ENCODE results near the gene SLC12A7. TPM values are rescaled to one million over a fixed set of nuclear protein-coding genes. Genes with fewer than 3 reads are reported as not detected.
A peak's percentile ranks its signal among the peaks of the same experiment; 100 is the strongest.

SLC12A7 gene
- total and polyA plus RNA-seq, 10 donors: 8.6 to 120 (median 52.3) TPM

DNA sequence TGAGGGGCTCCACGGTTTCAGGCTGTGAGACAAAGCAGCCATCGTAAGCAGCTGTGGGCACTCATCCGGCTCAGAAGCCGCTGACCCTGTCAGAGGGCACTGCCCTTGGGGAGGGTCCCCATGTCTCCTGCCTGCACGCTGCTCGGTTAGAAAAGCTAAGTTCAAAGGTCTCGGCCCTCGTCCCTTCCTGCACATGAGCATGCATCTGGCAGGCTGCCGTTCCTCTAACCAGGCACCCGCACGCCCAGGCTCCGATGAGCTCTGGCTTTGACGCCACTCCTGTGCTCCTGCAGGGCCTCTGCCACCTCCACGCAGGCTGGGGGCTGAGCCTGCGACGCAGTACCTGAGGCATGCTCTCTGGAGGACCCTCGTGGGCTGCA, 52.0 kb downstream of the SLC12A7 start:
- 85 to 92% (median 89%) methylated on average over 13 to 17 of the region's 17 CpGs for WGBS, 5 donors
- no peaks in the 10 kb centered on the region for H3K4me1 ChIP-seq
- no peak for DNase-seq

DNA sequence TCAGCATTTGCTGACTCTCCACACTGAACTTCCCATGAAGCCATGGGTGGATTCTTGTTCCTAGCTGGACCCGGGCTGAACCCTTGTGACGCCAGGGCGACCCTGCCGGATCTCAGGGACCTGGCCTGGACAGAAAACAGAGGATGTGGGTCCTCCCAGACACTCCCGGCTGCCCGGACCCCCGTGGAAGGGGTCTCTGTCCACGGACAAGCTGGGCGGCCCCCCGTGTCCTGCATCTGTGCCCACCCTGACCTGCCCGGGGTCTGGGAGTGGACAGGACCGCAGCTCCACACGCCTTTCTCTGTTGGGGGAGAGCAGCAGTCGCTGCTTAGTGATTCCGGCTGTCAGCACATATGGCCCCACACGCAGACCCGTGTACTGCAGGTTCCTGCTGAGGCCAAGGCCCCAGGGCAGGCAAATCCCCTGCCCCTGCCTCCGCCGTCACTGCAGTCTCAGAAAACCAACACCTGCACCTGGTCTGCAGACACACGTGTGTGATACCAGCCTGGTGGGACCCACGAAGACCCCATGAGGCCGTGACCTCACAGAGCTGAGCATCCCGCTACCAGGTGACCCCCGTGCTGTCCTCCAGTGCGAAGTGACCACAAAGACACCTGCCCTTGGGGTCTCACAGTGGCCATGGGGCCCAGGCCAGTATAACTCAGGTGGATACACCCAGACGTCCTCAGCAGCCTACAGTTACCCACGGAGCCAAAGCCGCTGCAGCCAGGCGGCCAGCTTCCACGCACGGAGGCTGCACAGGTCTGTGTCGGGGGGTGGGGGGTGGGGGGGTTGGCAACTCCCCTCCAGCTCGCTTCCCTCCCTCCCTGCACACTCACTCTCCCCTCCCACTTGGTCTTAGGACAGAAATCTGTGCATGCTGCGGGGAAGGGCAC, 52.6 kb downstream of the SLC12A7 start:
- no peak for DNase-seq
- Histone ChIP-seq H3K4me1 (no peaks in the 10 kb centered on the region), H3K36me3 (peaks cover 0 to 97% (median 81%) of the 10 kb centered on the region in 6 donors), H3K27me3 (replicated peaks in 1 of 7) (no peaks in the 10 kb centered on the region), H3K4me3 (no peak overlapping the region), H3K9me3 (no peaks in the 10 kb centered on the region), H3K27ac (no peak overlapping the region)
- 83 to 94% (median 92%) methylated on average over 19 to 34 of the region's 34 CpGs for WGBS, 5 donors
- TF ChIP-seq POLR2A (IDR thresholded peaks at IDR 0.05) (no peak), POLR2AphosphoS5 (IDR thresholded peaks at IDR 0.05) (no peak)
- TF ChIP-seq, protein P1, sequence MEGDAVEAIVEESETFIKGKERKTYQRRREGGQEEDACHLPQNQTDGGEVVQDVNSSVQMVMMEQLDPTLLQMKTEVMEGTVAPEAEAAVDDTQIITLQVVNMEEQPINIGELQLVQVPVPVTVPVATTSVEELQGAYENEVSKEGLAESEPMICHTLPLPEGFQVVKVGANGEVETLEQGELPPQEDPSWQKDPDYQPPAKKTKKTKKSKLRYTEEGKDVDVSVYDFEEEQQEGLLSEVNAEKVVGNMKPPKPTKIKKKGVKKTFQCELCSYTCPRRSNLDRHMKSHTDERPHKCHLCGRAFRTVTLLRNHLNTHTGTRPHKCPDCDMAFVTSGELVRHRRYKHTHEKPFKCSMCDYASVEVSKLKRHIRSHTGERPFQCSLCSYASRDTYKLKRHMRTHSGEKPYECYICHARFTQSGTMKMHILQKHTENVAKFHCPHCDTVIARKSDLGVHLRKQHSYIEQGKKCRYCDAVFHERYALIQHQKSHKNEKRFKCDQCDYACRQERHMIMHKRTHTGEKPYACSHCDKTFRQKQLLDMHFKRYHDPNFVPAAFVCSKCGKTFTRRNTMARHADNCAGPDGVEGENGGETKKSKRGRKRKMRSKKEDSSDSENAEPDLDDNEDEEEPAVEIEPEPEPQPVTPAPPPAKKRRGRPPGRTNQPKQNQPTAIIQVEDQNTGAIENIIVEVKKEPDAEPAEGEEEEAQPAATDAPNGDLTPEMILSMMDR (IDR thresholded peaks at IDR 0.05 in 8 of 11, conservative IDR thresholded peaks at IDR 0.05 in 3 of 11): no peak
- intact Hi-C loops (cut with DNase I; ENCODE audit: low total_unique reads): no loop called here

More for the DNA sequence above, 52.0 kb downstream of the SLC12A7 start:
- H3K36me3 ChIP-seq: peaks cover 0 to 97% (median 77%) of the 10 kb centered on the region in 6 donors
- intact Hi-C loops (cut with DNase I; ENCODE audit: low total_unique reads): no loop called here
- H3K9me3 ChIP-seq: no peaks in the 10 kb centered on the region
- H3K27ac ChIP-seq: no peak overlapping the region
- H3K27me3 ChIP-seq (replicated peaks in 1 of 7): no peaks in the 10 kb centered on the region
- TF ChIP-seq POLR2A (IDR thresholded peaks at IDR 0.05) (no peak), POLR2AphosphoS5 (IDR thresholded peaks at IDR 0.05) (peak in 1 of 3 donors; percentile 23)
- H3K4me3 ChIP-seq: no peak overlapping the region

DNA sequence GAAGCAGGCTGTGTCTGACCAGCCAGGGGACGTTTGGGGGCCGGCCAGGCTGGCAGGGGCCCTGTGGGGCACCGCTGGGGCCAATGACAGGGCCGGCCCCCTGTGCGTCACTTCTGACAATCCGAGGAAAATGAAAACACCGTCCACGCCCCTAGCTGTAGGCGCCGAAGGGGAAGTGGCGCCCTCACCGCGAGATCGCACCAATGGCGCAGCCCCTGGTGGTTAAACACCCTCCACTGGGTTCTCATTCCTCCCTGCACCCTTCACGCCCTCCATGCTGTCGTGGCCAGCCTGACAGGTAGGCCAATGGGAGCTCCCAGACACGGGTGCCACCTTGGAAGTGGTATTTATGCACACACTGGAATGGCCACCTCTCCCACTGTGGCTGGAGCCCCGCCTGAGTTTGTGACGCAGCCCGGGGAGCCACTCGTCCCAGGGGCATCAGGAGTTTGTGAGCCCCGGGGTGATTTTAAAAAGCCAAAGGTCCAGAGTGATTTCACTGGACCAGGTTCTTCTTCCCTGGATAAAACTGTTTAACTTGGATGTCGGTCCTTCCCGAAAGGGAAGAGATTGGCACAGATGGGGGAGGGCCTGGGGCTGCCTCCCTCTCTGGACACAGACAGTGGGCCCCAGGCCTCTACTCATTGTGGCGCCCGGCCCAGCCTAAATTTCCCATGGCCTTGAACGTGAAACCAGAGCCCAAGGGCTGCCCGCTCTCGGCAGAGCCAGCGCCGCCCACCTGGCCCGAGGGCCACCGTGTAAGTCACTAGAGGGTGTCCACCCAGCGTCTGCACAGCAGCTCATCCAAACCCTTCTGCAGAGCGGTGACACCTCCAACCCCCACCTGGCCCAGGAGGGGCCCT, 53.5 kb downstream of the SLC12A7 start:
- 82 to 92% (median 91%) methylated on average over 24 to 36 of the region's 36 CpGs for WGBS, 5 donors
- no peaks in the 10 kb centered on the region for H3K9me3 ChIP-seq
- H3K27ac ChIP-seq: no peak overlapping the region
- intact Hi-C loops (cut with DNase I; ENCODE audit: low total_unique reads): no loop called here
- DNase-seq: no peak
- TF ChIP-seq, protein P1 (IDR thresholded peaks at IDR 0.05 in 8 of 11, conservative IDR thresholded peaks at IDR 0.05 in 3 of 11): no peak
- H3K27me3 ChIP-seq (replicated peaks in 1 of 7): no peaks in the 10 kb centered on the region
- no peak overlapping the region for H3K4me3 ChIP-seq
- peaks cover 0 to 97% (median 82%) of the 10 kb centered on the region in 6 donors for H3K36me3 ChIP-seq
- H3K4me1 ChIP-seq: no peaks in the 10 kb centered on the region

DNA sequence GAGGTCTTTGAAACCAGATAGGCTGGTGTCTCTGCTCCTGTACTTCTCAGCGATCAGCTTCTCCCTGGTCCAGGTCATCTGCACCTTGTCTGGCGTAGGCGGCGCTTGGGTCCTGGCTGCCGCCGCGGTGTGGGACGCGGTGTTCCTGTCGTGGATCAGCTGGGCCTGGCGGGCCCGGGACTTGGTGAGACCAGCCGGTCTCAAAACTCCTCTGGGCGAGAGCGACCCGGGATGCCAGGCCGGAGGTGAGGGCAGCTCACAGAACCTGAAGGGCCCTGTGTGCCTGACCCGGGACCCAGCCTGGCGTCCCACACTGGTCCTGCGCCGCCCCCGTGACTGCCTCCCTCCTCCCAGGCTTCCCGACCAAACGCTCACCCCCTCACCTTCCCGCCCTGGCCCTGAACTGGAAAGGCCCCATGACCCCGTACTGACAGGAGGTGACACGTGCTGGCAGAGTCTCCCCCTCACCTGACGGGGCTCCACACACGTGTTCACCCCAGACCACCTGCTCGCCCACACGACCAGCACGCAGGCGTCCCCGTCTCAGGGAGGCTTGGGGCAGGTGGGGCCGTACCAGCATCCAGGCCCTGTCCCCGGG, 54.3 kb downstream of the SLC12A7 start:
- TF ChIP-seq POLR2AphosphoS5 (IDR thresholded peaks at IDR 0.05): peak in 1 of 3 donors; percentile 47
- TF ChIP-seq POLR2A (IDR thresholded peaks at IDR 0.05): no peak
- WGBS, 5 donors: 73 to 92% (median 84%) methylated on average over 11 to 36 of the region's 36 CpGs
- DNase-seq: no peak
- Histone ChIP-seq H3K27ac (no peak overlapping the region), H3K4me3 (no peak overlapping the region), H3K36me3 (peaks cover 0 to 97% (median 82%) of the 10 kb centered on the region in 6 donors), H3K4me1 (no peaks in the 10 kb centered on the region), H3K27me3 (replicated peaks in 1 of 7) (no peaks in the 10 kb centered on the region), H3K9me3 (no peaks in the 10 kb centered on the region)
- intact Hi-C loops (cut with DNase I; ENCODE audit: low total_unique reads): no loop called here

Data from spleen (tissue), 11 donors.